Neural progenitor cell (in vitro differentiated cells): ENCODE measurements around the gene MASP1. TPM values are rescaled to one million over a fixed set of nuclear protein-coding genes. Genes with fewer than 3 reads are reported as not detected.

Experiments used
- DNase-seq: peaks from one replicate; pipeline ENCODE4 v3.0.0-alpha.2; 2016; ENCODE audit warnings: low spot score
- H2AFZ ChIP-seq: fragments of 200-600 bp; sonication (generic); replicated peaks from 2 replicates; pipeline ENCODE4 v1.6.1; 2016; ENCODE audit warnings: antibody characterized with exemption
- H3F3A ChIP-seq: fragments of 200-600 bp; sonication (generic); 2 replicates; pipeline ENCODE4 v1.6.1; 2016; ENCODE audit warnings: antibody characterized with exemption, low read depth
- H3K27ac ChIP-seq: fragments of 200-600 bp; sonication (generic); 2 replicates; pipeline ENCODE4 v1.5.1; 2016; ENCODE audit warnings: mild to moderate bottlenecking
- H3K27me3 ChIP-seq: fragments of 200-600 bp; sonication (generic); 2 replicates; pipeline ENCODE4 v1.6.1; 2016; ENCODE audit warnings: mild to moderate bottlenecking, moderate library complexity
- H3K36me3 ChIP-seq: fragments of 200-600 bp; sonication (generic); 2 replicates; pipeline ENCODE4 v1.5.1; 2016
- H3K4me1 ChIP-seq: fragments of 200-600 bp; sonication (generic); 2 replicates; pipeline ENCODE4 v1.6.1; 2016; ENCODE audit warnings: mixed run types
- H3K4me2 ChIP-seq: fragments of 200-600 bp; sonication (generic); 2 replicates; pipeline ENCODE4 v1.6.1; 2016
- H3K4me3 ChIP-seq: fragments of 200-600 bp; sonication (generic); 2 replicates; pipeline ENCODE4 v1.5.1; 2016
- H3K79me2 ChIP-seq: fragments of 200-600 bp; sonication (generic); 2 replicates; pipeline ENCODE4 v1.6.1; 2016; ENCODE audit warnings: low read depth
- H3K9ac ChIP-seq: fragments of 200-600 bp; sonication (generic); 2 replicates; pipeline ENCODE4 v1.6.1; 2016
- H3K9me3 ChIP-seq: fragments of 200-600 bp; sonication (generic); 2 replicates; pipeline ENCODE4 v1.5.1; 2016; ENCODE audit warnings: low read depth
- H4K20me1 ChIP-seq: fragments of 200-600 bp; sonication (generic); 2 replicates; pipeline ENCODE4 v1.6.1; 2016; ENCODE audit warnings: low read depth
- H3K27ac Mint-ChIP-seq: 3 replicates; pipeline ENCODE4 v1.8.0; 2021; ENCODE audit warnings: mixed read lengths
- H3K27me3 Mint-ChIP-seq: 2 replicates; pipeline ENCODE4 v1.8.0; 2022; ENCODE audit warnings: low read depth, mild to moderate bottlenecking, inconsistent platforms, moderate library complexity, mixed read lengths; ENCODE audit not compliant: insufficient read depth
- H3K36me3 Mint-ChIP-seq: 3 replicates; pipeline ENCODE4 v1.8.0; 2021; ENCODE audit warnings: mixed read lengths
- H3K4me1 Mint-ChIP-seq: 3 replicates; pipeline ENCODE4 v1.8.0; 2021; ENCODE audit warnings: mixed read lengths
- H3K4me3 Mint-ChIP-seq: 3 replicates; pipeline ENCODE4 v1.8.0; 2021; ENCODE audit warnings: mild to moderate bottlenecking, moderate library complexity, mixed read lengths
- H3K9me3 Mint-ChIP-seq: 3 replicates; pipeline ENCODE4 v1.8.0; 2020; ENCODE audit warnings: mixed read lengths
- CTCF ChIP-seq: fragments of 200-600 bp; sonication (generic); IDR thresholded peaks from 2 replicates; pipeline ENCODE4 v1.5.1; 2017; ENCODE audit warnings: antibody characterized with exemption, mild to moderate bottlenecking
- EZH2 ChIP-seq: fragments of 200-600 bp; sonication (generic); IDR thresholded peaks from 2 replicates; pipeline ENCODE4 v1.6.1; 2017; ENCODE audit warnings: antibody characterized with exemption, mild to moderate bottlenecking, moderate library complexity
- EZH2phosphoT487 ChIP-seq: fragments of 200-600 bp; sonication (generic); IDR thresholded peaks from 2 replicates; pipeline ENCODE4 v1.6.1; 2017; ENCODE audit warnings: antibody characterized with exemption
- total RNA-seq: library from RNA; depleted of rRNA; stranded (reverse); fragments of >200 nt; gene quantifications from 2 replicates; pipeline ENCODE4 v1.2.3, GENCODE V29; 2015; ENCODE audit warnings: low replicate concordance

The MASP1 gene
- total RNA-seq, 1 donor from 2014 or later = 3.3 TPM

GRCh38 chr3:187286467-187287059 is 5.0 kb downstream of the MASP1 start:
- H3K27me3 Mint-ChIP-seq = peaks cover 3% of the 10 kb centered on the region
- peaks cover 8% of the 10 kb centered on the region for H3K27me3 ChIP-seq
- no peaks in the 10 kb centered on the region for H3F3A ChIP-seq
- H3K9me3 Mint-ChIP-seq = no peaks in the 10 kb centered on the region
- H3K4me3 Mint-ChIP-seq = no peak overlapping the region
- H3K79me2 ChIP-seq = no peaks in the 10 kb centered on the region
- no peak for TF ChIP-seq EZH2phosphoT487
- no peak for TF ChIP-seq CTCF
- TF ChIP-seq EZH2 = no peak
- no peak overlapping the region for H3K27ac Mint-ChIP-seq
- H3K27ac ChIP-seq = no peak overlapping the region
- H3K4me1 ChIP-seq = peaks cover 6% of the 10 kb centered on the region
- H2AFZ ChIP-seq = no peak overlapping the region
- no peaks in the 10 kb centered on the region for H4K20me1 ChIP-seq
- H3K4me1 Mint-ChIP-seq = peaks cover 10% of the 10 kb centered on the region
- H3K4me2 ChIP-seq = no peak overlapping the region
- H3K4me3 ChIP-seq = no peak overlapping the region
- H3K36me3 ChIP-seq = no peaks in the 10 kb centered on the region
- H3K9ac ChIP-seq = no peak overlapping the region
- H3K9me3 ChIP-seq = no peaks in the 10 kb centered on the region
- no peak for DNase-seq
- H3K36me3 Mint-ChIP-seq = no peaks in the 10 kb centered on the region

GRCh38 chr3:187281191-187281714 is 10.3 kb downstream of the MASP1 start:
- Histone ChIP-seq H2AFZ (no peak overlapping the region), H3K4me3 (no peak overlapping the region), H3K27me3 (no peaks in the 10 kb centered on the region), H3K9ac (no peak overlapping the region), H3K27ac (no peak overlapping the region), H3K4me1 (peaks cover 8% of the 10 kb centered on the region), H3F3A (no peaks in the 10 kb centered on the region), H3K79me2 (no peaks in the 10 kb centered on the region), H3K4me2 (no peak overlapping the region), H3K36me3 (no peaks in the 10 kb centered on the region), H4K20me1 (no peaks in the 10 kb centered on the region), H3K9me3 (no peaks in the 10 kb centered on the region)
- Mint-ChIP-seq H3K27me3 (peaks cover 6% of the 10 kb centered on the region), H3K4me1 (peaks cover 6% of the 10 kb centered on the region), H3K27ac (no peak overlapping the region), H3K9me3 (no peaks in the 10 kb centered on the region), H3K36me3 (no peaks in the 10 kb centered on the region), H3K4me3 (no peak overlapping the region)
- DNase-seq = no peak
- TF ChIP-seq EZH2 (no peak), CTCF (no peak), EZH2phosphoT487 (no peak)

GRCh38 chr3:187280644-187281043 is 10.9 kb downstream of the MASP1 start:
- H3K36me3 ChIP-seq = no peaks in the 10 kb centered on the region
- peaks cover 12% of the 10 kb centered on the region for H3K4me1 Mint-ChIP-seq
- H3K36me3 Mint-ChIP-seq = no peaks in the 10 kb centered on the region
- no peak for TF ChIP-seq EZH2phosphoT487
- TF ChIP-seq CTCF = no peak
- TF ChIP-seq EZH2 = no peak
- H3K4me2 ChIP-seq = no peak overlapping the region
- no peaks in the 10 kb centered on the region for H3K79me2 ChIP-seq
- H3K4me1 ChIP-seq = peaks cover 14% of the 10 kb centered on the region
- H3K27ac Mint-ChIP-seq = no peak overlapping the region
- no peak overlapping the region for H3K9ac ChIP-seq
- no peak overlapping the region for H3K27ac ChIP-seq
- H3K9me3 ChIP-seq = no peaks in the 10 kb centered on the region
- no peak overlapping the region for H3K4me3 Mint-ChIP-seq
- H3K4me3 ChIP-seq = no peak overlapping the region
- H3K9me3 Mint-ChIP-seq = no peaks in the 10 kb centered on the region
- no peak overlapping the region for H2AFZ ChIP-seq
- no peaks in the 10 kb centered on the region for H3F3A ChIP-seq
- DNase-seq = no peak
- H3K27me3 Mint-ChIP-seq = peaks cover 6% of the 10 kb centered on the region
- no peaks in the 10 kb centered on the region for H4K20me1 ChIP-seq
- no peaks in the 10 kb centered on the region for H3K27me3 ChIP-seq
